ENCODE results near the gene ELP5. TPM values are rescaled to one million over a fixed set of nuclear protein-coding genes. Genes with fewer than 3 reads are reported as not detected.
A peak's percentile ranks its signal among the peaks of the same experiment; 100 is the strongest.

ELP5 gene
- total RNA-seq, 1 donor from 2014 or later = 26.9 TPM

DNA sequence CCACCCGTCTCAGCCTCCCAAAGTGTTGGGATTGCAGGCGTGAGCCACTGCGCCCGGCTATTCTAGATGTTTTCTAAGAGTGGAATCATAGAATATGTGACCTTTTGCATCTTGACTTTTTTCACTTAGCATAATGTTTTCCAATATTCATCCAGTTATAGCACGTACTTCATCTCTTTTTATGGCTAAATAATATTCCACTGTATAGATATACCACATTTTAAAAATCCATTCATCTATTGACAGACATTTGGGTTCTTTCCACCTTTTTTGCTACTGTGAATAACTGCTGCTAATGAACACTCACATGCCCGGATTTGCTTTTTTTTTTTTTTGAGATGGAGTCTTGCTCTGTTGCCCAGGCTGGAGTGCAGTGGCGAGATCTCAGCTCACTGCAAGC is 52.2 kb downstream of the ELP5 start:
- no peak for DNase-seq (ENCODE audit: low spot score in 2 of 2)
- FAIRE-seq = no peak

DNA sequence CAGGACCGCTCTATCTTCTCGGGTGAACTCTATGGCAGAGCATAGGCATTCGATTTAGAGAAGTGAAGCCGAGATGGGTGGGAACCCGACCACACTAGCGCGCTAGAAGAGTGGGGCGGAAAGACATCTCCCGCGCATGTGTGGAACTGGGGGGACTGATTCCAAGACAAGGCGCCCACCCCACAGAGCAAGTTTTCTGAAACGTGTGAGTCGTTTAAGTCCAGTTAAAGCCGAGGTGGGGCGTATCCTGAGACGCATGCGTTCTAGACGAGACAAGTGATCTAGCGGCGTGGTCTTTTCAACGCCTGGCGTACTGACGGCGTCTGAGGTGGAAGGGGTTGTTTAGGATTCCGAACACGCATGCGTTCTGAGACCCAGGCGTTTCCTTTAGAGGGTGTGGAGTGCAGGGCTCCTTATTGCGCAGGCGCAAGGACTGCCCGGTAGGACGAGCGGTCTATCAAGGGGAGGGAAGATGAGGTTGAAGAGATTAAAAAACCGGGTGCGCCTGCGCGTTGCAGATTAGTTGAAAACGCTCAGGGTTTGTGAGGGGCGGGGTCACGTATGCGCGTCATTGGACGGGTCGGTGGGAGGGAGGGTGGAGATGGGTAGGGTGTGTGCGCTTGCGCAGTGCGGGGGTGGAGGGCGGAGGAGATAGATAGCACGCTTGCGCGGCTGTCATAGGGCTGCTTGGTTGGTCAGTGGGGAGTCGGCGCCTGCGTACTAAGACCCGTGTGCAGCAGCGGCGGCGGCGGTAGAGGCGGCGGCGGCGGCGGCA is 55.1 kb downstream of the ELP5 start, which contains the start of gene EIF5A:
EIF5A (plus strand) TSS at position 718 of the 775 bp plus-strand sequence. CDS start 2,008 bp downstream, outside the sequence.
- DNase-seq (ENCODE audit: low spot score in 2 of 2) (peak; percentile 96 to 97), FAIRE-seq (no peak)

DNA sequence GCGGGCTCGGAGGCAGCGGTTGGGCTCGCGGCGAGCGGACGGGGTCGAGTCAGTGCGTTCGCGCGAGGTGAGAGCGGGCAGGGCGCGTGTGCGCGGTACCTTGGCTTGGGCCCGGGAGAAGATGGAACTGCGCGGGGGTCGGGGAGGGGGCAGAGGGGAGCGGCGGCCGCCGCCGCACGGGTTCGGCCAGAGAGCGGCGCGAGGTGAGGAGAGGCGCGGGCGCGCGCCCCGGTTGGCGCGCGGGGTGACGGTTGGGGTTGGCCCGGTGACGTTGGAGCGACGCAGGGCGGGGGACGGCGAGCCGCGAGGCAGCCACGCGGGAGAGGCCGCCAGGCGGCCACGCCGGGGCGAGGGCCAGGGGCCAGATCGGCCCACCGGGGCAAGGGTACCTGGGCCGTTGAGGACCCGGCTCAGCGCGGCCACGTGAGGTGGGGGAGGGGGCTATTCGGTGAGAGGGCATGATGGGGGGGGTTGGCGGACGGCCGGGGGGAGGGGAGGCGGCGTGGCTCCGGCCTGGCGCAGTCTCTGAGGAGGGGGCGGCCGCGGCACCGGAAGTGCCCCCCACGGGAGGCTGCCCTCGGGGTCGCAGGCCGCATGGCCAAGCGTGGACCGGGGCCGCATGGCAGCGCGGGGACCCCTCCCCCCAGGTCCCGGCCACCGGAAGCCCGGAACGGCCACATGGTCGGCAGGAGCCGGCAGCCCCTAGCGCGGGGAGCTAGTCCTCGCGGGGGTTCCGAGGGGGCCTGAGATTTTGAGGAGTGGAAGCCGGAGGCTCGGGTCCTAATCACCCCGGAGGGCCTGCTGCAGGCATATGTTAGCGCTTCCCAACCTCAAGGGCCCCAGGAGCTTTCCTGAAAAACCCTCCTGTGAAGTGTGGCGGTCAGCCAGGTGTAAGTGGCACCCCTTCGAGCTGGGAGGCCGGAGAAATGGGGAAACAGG is 55.9 kb downstream of the ELP5 start:
- FAIRE-seq = no peak
- DNase-seq (ENCODE audit: low spot score in 2 of 2) = peak; percentile 57 to 69

DNA sequence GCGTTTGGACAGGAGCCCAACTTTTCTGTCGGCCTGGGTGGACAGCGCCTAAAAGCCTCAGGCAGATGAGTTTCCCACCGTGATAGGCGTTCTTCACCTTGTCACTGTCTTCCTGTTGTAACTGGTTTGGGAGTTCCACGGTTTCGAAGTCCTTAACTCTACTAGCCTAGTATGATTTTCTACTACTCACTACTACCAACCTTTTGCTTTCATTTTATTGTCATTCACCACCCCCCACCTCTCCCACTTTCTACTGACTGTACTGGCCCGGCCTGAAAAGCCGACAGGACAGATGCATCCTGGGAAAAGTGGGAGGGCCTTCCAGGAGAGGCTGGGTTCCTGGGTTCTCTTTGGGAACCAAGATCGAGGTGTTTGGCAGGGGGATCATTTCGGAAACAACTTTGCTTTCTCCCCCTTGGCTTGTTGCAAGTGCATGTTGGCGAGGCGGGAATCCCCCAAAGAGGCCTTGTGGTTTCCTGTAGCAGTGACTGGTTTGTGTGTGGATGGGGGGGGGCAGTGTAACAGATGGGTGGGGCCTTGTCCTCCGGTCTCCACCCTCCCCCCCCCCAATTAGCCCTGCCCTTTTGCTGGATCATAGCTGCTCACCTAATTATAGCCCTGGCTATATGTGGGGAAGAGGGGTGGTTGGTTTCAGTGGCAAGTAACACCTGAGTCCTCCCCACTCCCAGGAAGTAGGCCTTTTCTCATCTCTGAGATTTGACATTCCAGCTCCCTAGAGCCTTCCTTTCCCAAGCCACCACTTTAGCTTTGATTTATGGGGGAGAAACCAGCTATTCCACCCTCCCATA is 56.8 kb downstream of the ELP5 start:
- no peak for FAIRE-seq
- peak; percentile 61 for DNase-seq (ENCODE audit: low spot score in 2 of 2)

Small RNAs within 50 kb of the gene (small RNA-seq; reads per million reads assigned to genes)
- gene MIR324 (7.2 reads per million, percentile 94 among the genes with 10 or more reads in this experiment), gene RF00019 (not detected)

Other genes with a start within 250 kb of the ELP5 start
- 13.5 TPM for gene RNASEK, start 239.6 kb upstream of the ELP5 start, total RNA-seq
- 2.0 TPM for gene BCL6B, start 229.2 kb upstream of the ELP5 start, total RNA-seq
- 0.82 TPM for gene SLC16A13, start 216.2 kb upstream of the ELP5 start, total RNA-seq
- not detected for gene SLC16A11, start 208.1 kb upstream of the ELP5 start, total RNA-seq
- not detected for gene CLEC10A, start 172.0 kb upstream of the ELP5 start, total RNA-seq
- not detected for gene ASGR2, start 137.4 kb upstream of the ELP5 start, total RNA-seq
- gene ASGR1, start 72.8 kb upstream of the ELP5 start, total RNA-seq = 18.8 TPM
- gene DLG4, start 32.4 kb upstream of the ELP5 start, total RNA-seq = 111 TPM
- 65.6 TPM for gene ACADVL, start 32.3 kb upstream of the ELP5 start, total RNA-seq
- 53.4 TPM for gene DVL2, start 17.7 kb upstream of the ELP5 start, total RNA-seq
- 34.6 TPM for gene PHF23, start 12.8 kb upstream of the ELP5 start, total RNA-seq
- 108 TPM for gene GABARAP, start 9.8 kb upstream of the ELP5 start, total RNA-seq
- gene CTDNEP1, start 481 bp upstream of the ELP5 start, total RNA-seq = 18.8 TPM
- gene CLDN7, start 10.3 kb downstream of the ELP5 start, total RNA-seq = 0.82 TPM
- gene SLC2A4, start 29.5 kb downstream of the ELP5 start, total RNA-seq = under 0.01 TPM
- 1.2 TPM for gene YBX2, start 42.4 kb downstream of the ELP5 start, total RNA-seq
- gene EIF5A, start 55.4 kb downstream of the ELP5 start, total RNA-seq = 208 TPM
- gene GPS2, start 63.1 kb downstream of the ELP5 start, total RNA-seq = 35.5 TPM
- gene NEURL4, start 77.1 kb downstream of the ELP5 start, total RNA-seq = 44.8 TPM
- gene ACAP1, start 84.3 kb downstream of the ELP5 start, total RNA-seq = 0.41 TPM
- 3.3 TPM for gene KCTD11, start 99.9 kb downstream of the ELP5 start, total RNA-seq
- not detected for gene TMEM95, start 102.9 kb downstream of the ELP5 start, total RNA-seq
- 0.82 TPM for gene TNK1, start 128.9 kb downstream of the ELP5 start, total RNA-seq
- gene PLSCR3, start 142.3 kb downstream of the ELP5 start, total RNA-seq = 10.6 TPM
- gene TMEM256, start 151.9 kb downstream of the ELP5 start, total RNA-seq = 80.3 TPM
- gene NLGN2, start 155.6 kb downstream of the ELP5 start, total RNA-seq = 8.2 TPM
- not detected for gene SPEM1, start 168.1 kb downstream of the ELP5 start, total RNA-seq
- gene SPEM2, start 173.4 kb downstream of the ELP5 start, total RNA-seq = not detected
- not detected for gene SPEM3, start 176.6 kb downstream of the ELP5 start, total RNA-seq
- gene TMEM102, start 183.2 kb downstream of the ELP5 start, total RNA-seq = 2.0 TPM
- gene FGF11, start 187.3 kb downstream of the ELP5 start, total RNA-seq = 5.3 TPM
- gene CHRNB1, start 192.8 kb downstream of the ELP5 start, total RNA-seq = 16.7 TPM
- gene ZBTB4, start 227.4 kb downstream of the ELP5 start, total RNA-seq = 11.8 TPM
- gene SLC35G6, start 229.2 kb downstream of the ELP5 start, total RNA-seq = not detected
- gene POLR2A, start 232.2 kb downstream of the ELP5 start, total RNA-seq = 33.0 TPM